Measurements from ENCODE around the gene DISC1.

DNA sequence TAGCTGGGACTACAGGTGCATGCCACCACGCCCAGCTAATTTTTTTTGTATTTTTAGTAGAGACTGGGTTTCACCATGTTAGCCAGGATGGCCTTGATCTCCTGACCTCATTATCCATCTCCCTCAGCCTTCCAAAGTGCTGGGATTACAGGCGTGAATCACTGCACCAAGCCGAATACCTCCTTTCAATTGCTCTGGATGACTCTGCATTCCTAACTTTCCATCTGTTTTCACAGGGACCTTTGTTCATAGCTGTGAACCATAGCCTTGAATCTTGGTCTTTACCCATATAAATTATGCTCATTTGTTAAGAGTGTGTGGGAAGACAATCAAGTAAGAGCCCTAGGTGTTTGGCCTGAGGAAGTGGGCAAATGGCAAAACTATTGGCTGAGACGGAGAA lies 422.7 kb downstream of the DISC1 start:
- TF ChIP-seq EGR1 (IDR thresholded peaks at IDR 0.05; ENCODE audit: low read depth): no peak
- TF ChIP-seq, protein P1, sequence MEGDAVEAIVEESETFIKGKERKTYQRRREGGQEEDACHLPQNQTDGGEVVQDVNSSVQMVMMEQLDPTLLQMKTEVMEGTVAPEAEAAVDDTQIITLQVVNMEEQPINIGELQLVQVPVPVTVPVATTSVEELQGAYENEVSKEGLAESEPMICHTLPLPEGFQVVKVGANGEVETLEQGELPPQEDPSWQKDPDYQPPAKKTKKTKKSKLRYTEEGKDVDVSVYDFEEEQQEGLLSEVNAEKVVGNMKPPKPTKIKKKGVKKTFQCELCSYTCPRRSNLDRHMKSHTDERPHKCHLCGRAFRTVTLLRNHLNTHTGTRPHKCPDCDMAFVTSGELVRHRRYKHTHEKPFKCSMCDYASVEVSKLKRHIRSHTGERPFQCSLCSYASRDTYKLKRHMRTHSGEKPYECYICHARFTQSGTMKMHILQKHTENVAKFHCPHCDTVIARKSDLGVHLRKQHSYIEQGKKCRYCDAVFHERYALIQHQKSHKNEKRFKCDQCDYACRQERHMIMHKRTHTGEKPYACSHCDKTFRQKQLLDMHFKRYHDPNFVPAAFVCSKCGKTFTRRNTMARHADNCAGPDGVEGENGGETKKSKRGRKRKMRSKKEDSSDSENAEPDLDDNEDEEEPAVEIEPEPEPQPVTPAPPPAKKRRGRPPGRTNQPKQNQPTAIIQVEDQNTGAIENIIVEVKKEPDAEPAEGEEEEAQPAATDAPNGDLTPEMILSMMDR (IDR thresholded peaks at IDR 0.05 in 2 of 3, conservative IDR thresholded peaks at IDR 0.05 in 1 of 3; ENCODE audit: borderline replicate concordance in 1 of 3, insufficient read depth in 1 of 3, low read depth in 2 of 3, low read length in 2 of 3): no peak
- TF ChIP-seq EZH2 (IDR thresholded peaks at IDR 0.05): no peak
- TF ChIP-seq, protein P2, sequence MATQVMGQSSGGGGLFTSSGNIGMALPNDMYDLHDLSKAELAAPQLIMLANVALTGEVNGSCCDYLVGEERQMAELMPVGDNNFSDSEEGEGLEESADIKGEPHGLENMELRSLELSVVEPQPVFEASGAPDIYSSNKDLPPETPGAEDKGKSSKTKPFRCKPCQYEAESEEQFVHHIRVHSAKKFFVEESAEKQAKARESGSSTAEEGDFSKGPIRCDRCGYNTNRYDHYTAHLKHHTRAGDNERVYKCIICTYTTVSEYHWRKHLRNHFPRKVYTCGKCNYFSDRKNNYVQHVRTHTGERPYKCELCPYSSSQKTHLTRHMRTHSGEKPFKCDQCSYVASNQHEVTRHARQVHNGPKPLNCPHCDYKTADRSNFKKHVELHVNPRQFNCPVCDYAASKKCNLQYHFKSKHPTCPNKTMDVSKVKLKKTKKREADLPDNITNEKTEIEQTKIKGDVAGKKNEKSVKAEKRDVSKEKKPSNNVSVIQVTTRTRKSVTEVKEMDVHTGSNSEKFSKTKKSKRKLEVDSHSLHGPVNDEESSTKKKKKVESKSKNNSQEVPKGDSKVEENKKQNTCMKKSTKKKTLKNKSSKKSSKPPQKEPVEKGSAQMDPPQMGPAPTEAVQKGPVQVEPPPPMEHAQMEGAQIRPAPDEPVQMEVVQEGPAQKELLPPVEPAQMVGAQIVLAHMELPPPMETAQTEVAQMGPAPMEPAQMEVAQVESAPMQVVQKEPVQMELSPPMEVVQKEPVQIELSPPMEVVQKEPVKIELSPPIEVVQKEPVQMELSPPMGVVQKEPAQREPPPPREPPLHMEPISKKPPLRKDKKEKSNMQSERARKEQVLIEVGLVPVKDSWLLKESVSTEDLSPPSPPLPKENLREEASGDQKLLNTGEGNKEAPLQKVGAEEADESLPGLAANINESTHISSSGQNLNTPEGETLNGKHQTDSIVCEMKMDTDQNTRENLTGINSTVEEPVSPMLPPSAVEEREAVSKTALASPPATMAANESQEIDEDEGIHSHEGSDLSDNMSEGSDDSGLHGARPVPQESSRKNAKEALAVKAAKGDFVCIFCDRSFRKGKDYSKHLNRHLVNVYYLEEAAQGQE (IDR thresholded peaks at IDR 0.05; ENCODE audit: low read depth): no peak
- no peak for TF ChIP-seq ZFX (IDR thresholded peaks at IDR 0.05)
- no peak for TF ChIP-seq POLR2A (IDR thresholded peaks at IDR 0.05; ENCODE audit: borderline replicate concordance, extremely low read depth, insufficient read depth, insufficient read length)
- TF ChIP-seq JUND (IDR thresholded peaks at IDR 0.05): no peak
- TF ChIP-seq POLR2AphosphoS5 (IDR thresholded peaks at IDR 0.05; ENCODE audit: low read depth, low read length): no peak
- TF ChIP-seq SIN3A (IDR thresholded peaks at IDR 0.05; ENCODE audit: low read depth): no peak
- TF ChIP-seq RAD21 (IDR thresholded peaks at IDR 0.05; ENCODE audit: low read depth): no peak
- TF ChIP-seq CEBPB (IDR thresholded peaks at IDR 0.05; ENCODE audit: low read depth): no peak
- TF ChIP-seq SP1 (IDR thresholded peaks at IDR 0.05; ENCODE audit: low read depth): no peak
- TF ChIP-seq, protein P3, sequence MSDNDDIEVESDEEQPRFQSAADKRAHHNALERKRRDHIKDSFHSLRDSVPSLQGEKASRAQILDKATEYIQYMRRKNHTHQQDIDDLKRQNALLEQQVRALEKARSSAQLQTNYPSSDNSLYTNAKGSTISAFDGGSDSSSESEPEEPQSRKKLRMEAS (IDR thresholded peaks at IDR 0.05): no peak
